PC-9 (cell line): ENCODE data around the gene UBN1. TPM values are rescaled to one million over a fixed set of nuclear protein-coding genes. Genes with fewer than 3 reads are reported as not detected.

ENCODE experiments used
- BruUV-seq: library from RNA; stranded (reverse); fragments of 400-500 nt; replicated peaks from 2 replicates; lab custom pipeline; 2021; lab: Mats Ljungman, UMichigan
- CTCF ChIA-PET: fragments of 300-600 bp; sonication (Branson Sonifier 250); formaldehyde crosslinking; loops from one replicate; lab custom pipeline; 2022; ENCODE audit warnings: antibody characterized with exemption; lab: Charles Lee
- POLR2A ChIA-PET: fragments of 300-600 bp; sonication (Branson Sonifier 250); formaldehyde crosslinking; loops from one replicate; lab custom pipeline; 2022; ENCODE audit warnings: antibody characterized with exemption; ENCODE audit not compliant: unreplicated experiment; lab: Charles Lee
- DNase-seq, 2 experiments: peaks; one replicate each; pipeline versions ENCODE4 v3.0.0 to v3.0.0-alpha.2; 2015 to 2022; ENCODE audit warnings: mixed read lengths in 1 of 2
- H2AFZ ChIP-seq: fragments of 200-600 bp; sonication (generic); 2 replicates; pipeline ENCODE4 v1.8.1; 2017; ENCODE audit warnings: antibody characterized with exemption
- H3F3A ChIP-seq: fragments of 200-600 bp; sonication (generic); 2 replicates; pipeline ENCODE4 v1.8.1; 2017; ENCODE audit warnings: antibody characterized with exemption, mild to moderate bottlenecking, low read depth; ENCODE audit not compliant: insufficient read depth
- H3K27ac ChIP-seq: fragments of 200-600 bp; sonication (generic); 2 replicates; pipeline ENCODE4 v1.6.1; 2016; ENCODE audit warnings: mixed run types
- H3K27me3 ChIP-seq: fragments of 200-600 bp; sonication (generic); 2 replicates; pipeline ENCODE4 v1.6.1; 2016; ENCODE audit warnings: low read depth, mixed run types; ENCODE audit not compliant: insufficient read depth
- H3K36me3 ChIP-seq: fragments of 200-600 bp; sonication (generic); 2 replicates; pipeline ENCODE4 v1.6.1; 2016; ENCODE audit warnings: low read depth, mixed run types
- H3K4me1 ChIP-seq: fragments of 200-600 bp; sonication (generic); replicated peaks from 2 replicates; pipeline ENCODE4 v1.6.1; 2016; ENCODE audit warnings: mixed run types; ENCODE audit not compliant: insufficient read depth
- H3K4me2 ChIP-seq: fragments of 200-600 bp; sonication (generic); 2 replicates; pipeline ENCODE4 v1.6.1; 2017; ENCODE audit warnings: mixed run types
- H3K4me3 ChIP-seq: fragments of 200-600 bp; sonication (generic); 2 replicates; pipeline ENCODE4 v1.6.1; 2016; ENCODE audit warnings: mixed run types
- H3K79me2 ChIP-seq: fragments of 200-600 bp; sonication (generic); 2 replicates; pipeline ENCODE4 v1.6.1; 2017; ENCODE audit warnings: low read depth, mixed run types
- H3K9me2 ChIP-seq: fragments of 200-600 bp; sonication (generic); 2 replicates; pipeline ENCODE4 v1.8.1; 2017; ENCODE audit warnings: mild to moderate bottlenecking; ENCODE audit not compliant: insufficient read depth
- H3K9me3 ChIP-seq: fragments of 200-600 bp; sonication (generic); 2 replicates; pipeline ENCODE4 v1.8.1; 2016; ENCODE audit warnings: low read depth; ENCODE audit not compliant: insufficient read depth
- H4K20me1 ChIP-seq: fragments of 200-600 bp; sonication (generic); 2 replicates; pipeline ENCODE4 v1.8.1; 2017; ENCODE audit not compliant: insufficient read depth
- CTCF ChIP-seq: fragments of 200-600 bp; sonication (generic); conservative IDR thresholded peaks from 2 replicates; pipeline ENCODE4 v1.6.1; 2017; ENCODE audit warnings: mixed run types, antibody characterized with exemption, mild to moderate bottlenecking, moderate library complexity
- EZH2 ChIP-seq: fragments of 200-600 bp; sonication (generic); IDR thresholded peaks from 2 replicates; pipeline ENCODE4 v1.8.0; 2017; ENCODE audit warnings: antibody characterized with exemption, low read depth
- intact Hi-C: fragments of 100-400 bp; cut with micrococcal nuclease; formaldehyde crosslinking; loops from one replicate; pipeline ENCODE4 v1.10.0; 2022; ENCODE audit not compliant: unreplicated experiment
- total RNA-seq: library from RNA; stranded (reverse); gene quantifications from 2 replicates; pipeline ENCODE4 v1.2.3, GENCODE V29; 2021

The UBN1 gene
- total RNA-seq, 1 experiment from 2014 or later: 44.1 TPM

- Histone ChIP-seq H3K36me3 (no peaks in the 10 kb centered on the region), H3F3A (peaks cover 10% of the 10 kb centered on the region; the same call in 1 of the 2 replicates)
- BruUV-seq: no TSS peak
These were observed 25.8 kb downstream of the UBN1 start for GRCh38 chr16:4873091-4873490.

GRCh38 chr16:4874666-4875065 lies 27.4 kb downstream of the UBN1 start:
- H3K9me2 ChIP-seq: no peaks in the 10 kb centered on the region
- no TSS peak for BruUV-seq
- 0 out of 2 replicates have a peak, but pooled peaks cover 4% of the 10 kb centered on the region for H3K4me1 ChIP-seq
- H3K4me2 ChIP-seq: no peak overlapping the region
- H3F3A ChIP-seq: peaks cover 12% of the 10 kb centered on the region; the same call in 1 of the 2 replicates
- no peak overlapping the region for H3K4me3 ChIP-seq
- ChIA-PET CTCF (no interaction called here), POLR2A (no interaction called here)
- no peak for DNase-seq
- no peak overlapping the region for H2AFZ ChIP-seq
- H4K20me1 ChIP-seq: peaks cover 8% of the 10 kb centered on the region; the same call in 1 of the 2 replicates
- H3K27ac ChIP-seq: no peak overlapping the region
- H3K79me2 ChIP-seq: no peaks in the 10 kb centered on the region
- no peaks in the 10 kb centered on the region for H3K27me3 ChIP-seq
- H3K36me3 ChIP-seq: peaks cover 6% of the 10 kb centered on the region; the same call in 1 of the 2 replicates
- intact Hi-C loops: no loop called here
- H3K9me3 ChIP-seq: no peaks in the 10 kb centered on the region
- TF ChIP-seq CTCF (no peak), EZH2 (no peak)

More at GRCh38 chr16:4873091-4873490, 25.8 kb downstream of the UBN1 start:
- Histone ChIP-seq H3K27me3 (no peaks in the 10 kb centered on the region), H2AFZ (no peak overlapping the region), H3K9me3 (no peaks in the 10 kb centered on the region), H4K20me1 (no peaks in the 10 kb centered on the region), H3K4me2 (no peak overlapping the region), H3K79me2 (no peaks in the 10 kb centered on the region), H3K9me2 (no peaks in the 10 kb centered on the region), H3K4me3 (no peak overlapping the region), H3K4me1 (0 out of 2 replicates have a peak, but pooled peaks cover 4% of the 10 kb centered on the region), H3K27ac (no peak overlapping the region)
- CTCF ChIA-PET: no interaction called here
- TF ChIP-seq CTCF (no peak), EZH2 (no peak)
- no peak for DNase-seq
- POLR2A ChIA-PET: no interaction called here
- intact Hi-C loops: no loop called here

GRCh38 chr16:4876646-4877379 lies 29.5 kb downstream of the UBN1 start:
- intact Hi-C loops: no loop called here
- H3K79me2 ChIP-seq: no peaks in the 10 kb centered on the region
- H3K27me3 ChIP-seq: no peaks in the 10 kb centered on the region
- POLR2A ChIA-PET: interaction anchor here (0.6 kb wide), 2 partner anchors 212 to 286 kb away, joined by 3 to 4 read pairs; no protein-coding TSS in a partner anchor
- peaks cover 26% of the 10 kb centered on the region for H3F3A ChIP-seq
- peaks cover 22% of the 10 kb centered on the region; the same call in 1 of the 2 replicates for H3K36me3 ChIP-seq
- H3K4me1 ChIP-seq: peaks cover 14% of the 10 kb centered on the region
- H3K27ac ChIP-seq: no peak overlapping the region
- H3K4me3 ChIP-seq: no peak overlapping the region
- H3K9me3 ChIP-seq: no peaks in the 10 kb centered on the region
- H3K4me2 ChIP-seq: no peak overlapping the region
- no peak for TF ChIP-seq EZH2
- TF ChIP-seq CTCF: no peak
- H4K20me1 ChIP-seq: peaks cover 21% of the 10 kb centered on the region
- CTCF ChIA-PET: interaction anchor here (0.7 kb wide), 1 partner anchor 422 kb away, joined by 5 read pairs; no protein-coding TSS in a partner anchor
- no peak overlapping the region for H2AFZ ChIP-seq
- DNase-seq: peak in 1 of 2 experiments; percentile 33
- H3K9me2 ChIP-seq: no peaks in the 10 kb centered on the region
- no TSS peak for BruUV-seq
